Fibroblast of lung (primary cell): ENCODE measurements around the gene RGS7. TPM values are rescaled to one million over a fixed set of nuclear protein-coding genes. Genes with fewer than 3 reads are reported as not detected.

Experiments used
- DNase-seq, 2 donors: peaks; one replicate each; pipeline versions ENCODE4 v3.0.0 to v3.0.0-alpha.2; 2010; ENCODE audit warnings: low read depth in 2 of 2
- H2AFZ ChIP-seq: 2 replicates; pipeline ENCODE4 v1.5.1; 2012; ENCODE audit warnings: low read length, control low read depth, inconsistent platforms
- H3K27ac ChIP-seq: 2 replicates; pipeline ENCODE4 v1.5.1; 2011; ENCODE audit warnings: low read length, control low read depth; ENCODE audit not compliant: insufficient read depth
- H3K27me3 ChIP-seq: 2 replicates; pipeline ENCODE4 v1.5.1; 2011; ENCODE audit warnings: mild to moderate bottlenecking, low read length; ENCODE audit not compliant: control insufficient read depth, insufficient read depth
- H3K36me3 ChIP-seq: 2 replicates; pipeline ENCODE4 v1.5.1; 2011; ENCODE audit warnings: low read length; ENCODE audit not compliant: control insufficient read depth, insufficient read depth
- H3K4me1 ChIP-seq: 2 replicates; pipeline ENCODE4 v1.5.1; 2011; ENCODE audit warnings: low read length; ENCODE audit not compliant: control insufficient read depth, insufficient read depth; ENCODE audit errors: extremely low read depth
- H3K4me2 ChIP-seq: 2 replicates; pipeline ENCODE4 v1.5.1; 2011; ENCODE audit warnings: low read length, control low read depth; ENCODE audit not compliant: insufficient read depth; ENCODE audit errors: extremely low read depth
- H3K4me3 ChIP-seq, 4 experiments: fragments of 200-600 bp in 1 of 4; sonication (generic) in 1 of 4; replicated peaks in 1 of 4; 2 replicates each; pipeline ENCODE4 v1.5.1; 2011 to 2016; ENCODE audit warnings: low read length in 4 of 4, low read depth in 3 of 4, mild to moderate bottlenecking in 3 of 4, control low read depth in 2 of 4, inconsistent platforms in 1 of 4, mixed read lengths in 1 of 4; ENCODE audit not compliant: insufficient read depth in 1 of 4; ENCODE audit errors: control extremely low read depth in 1 of 4
- H3K79me2 ChIP-seq: 2 replicates; pipeline ENCODE4 v1.5.1; 2012; ENCODE audit warnings: mild to moderate bottlenecking, low read length, inconsistent platforms; ENCODE audit not compliant: control insufficient read depth, insufficient read depth
- H3K9ac ChIP-seq: 2 replicates; pipeline ENCODE4 v1.5.1; 2011; ENCODE audit warnings: mild to moderate bottlenecking, low read length, control low read depth; ENCODE audit not compliant: insufficient read depth
- H3K9me3 ChIP-seq: 2 replicates; pipeline ENCODE4 v1.5.1; 2012; ENCODE audit warnings: low read depth, low read length; ENCODE audit not compliant: control insufficient read depth, insufficient read depth
- H4K20me1 ChIP-seq: 2 replicates; pipeline ENCODE4 v1.5.1; 2011; ENCODE audit warnings: low read length; ENCODE audit not compliant: control insufficient read depth, insufficient read depth; ENCODE audit errors: extremely low read depth
- CTCF ChIP-seq, 2 donors: IDR thresholded peaks in 1 of 2; conservative IDR thresholded peaks in 1 of 2; 1 replicate in 1 of 2; 2 replicates in 1 of 2; pipeline ENCODE4 v1.5.1; 2011 to 2012; ENCODE audit warnings: low read length in 2 of 2, control low read depth in 1 of 2, inconsistent platforms in 1 of 2, low read depth in 1 of 2, mild to moderate bottlenecking in 1 of 2
- EZH2 ChIP-seq: IDR thresholded peaks from 2 replicates; pipeline ENCODE4 v1.5.1; 2012; ENCODE audit warnings: low read length, control low read depth, mild to moderate bottlenecking; ENCODE audit errors: missing control alignments
- polyA plus RNA-seq, 2 donors: library from polyadenylated mRNA; depleted of rRNA in 1 of 2; stranded (reverse) in 1 of 2; unstranded in 1 of 2; fragments of >200 nt; gene quantifications; 2 replicates each; pipeline ENCODE4 v1.2.1, GENCODE V29; 2011 to 2012; ENCODE audit warnings: missing spikeins in 1 of 2
- total RNA-seq: library from RNA; depleted of rRNA; stranded (reverse); fragments of >200 nt; gene quantifications from 2 replicates; pipeline ENCODE4 v1.2.1, GENCODE V29; 2014

Gene RGS7
- total and polyA plus RNA-seq, 2 donors (not counting 1 experiment from before 2014, with no cell fraction given) = 3.6 to 4.2 TPM

DNA sequence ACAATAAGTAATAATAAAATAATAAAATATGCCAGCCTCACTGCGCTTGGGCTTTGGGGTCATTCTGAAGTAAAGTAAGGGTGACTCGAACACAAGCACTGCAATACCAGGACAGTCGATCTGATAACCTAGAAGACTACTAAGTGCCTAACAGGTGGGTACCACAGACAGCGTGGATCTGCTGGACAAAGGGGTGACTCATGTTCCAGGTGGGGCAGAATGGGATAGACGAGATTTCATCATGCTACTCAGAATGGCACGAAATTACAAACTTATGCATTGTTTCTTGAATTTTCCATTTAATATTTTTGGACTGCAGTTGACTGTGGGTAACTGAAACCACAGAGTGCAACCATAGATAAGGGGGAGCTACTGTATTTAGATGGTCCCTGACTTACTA is 523.9 kb downstream of the RGS7 start:
- Histone ChIP-seq H3K9me3 (no peaks in the 10 kb centered on the region), H3K4me3 (no peak overlapping the region), H3K4me2 (no peak overlapping the region), H3K79me2 (no peaks in the 10 kb centered on the region), H3K9ac (no peak overlapping the region), H2AFZ (no peak overlapping the region), H3K36me3 (no peaks in the 10 kb centered on the region), H3K4me1 (no peaks in the 10 kb centered on the region), H3K27me3 (no peaks in the 10 kb centered on the region), H3K27ac (no peak overlapping the region), H4K20me1 (no peaks in the 10 kb centered on the region)
- peak in 1 of 2 donors; percentile 17 for DNase-seq
- TF ChIP-seq EZH2 (no peak), CTCF (conservative IDR thresholded peaks at IDR 0.05 in 1 of 2, IDR thresholded peaks at IDR 0.05 in 1 of 2; ENCODE audit: low read depth in 1 of 2, low read length in 2 of 2) (no peak)

- Histone ChIP-seq H3K4me2 (peak overlapping the region; percentile 13), H2AFZ (no peak overlapping the region), H3K36me3 (no peaks in the 10 kb centered on the region), H3K27ac (no peak overlapping the region), H3K27me3 (no peaks in the 10 kb centered on the region), H4K20me1 (no peaks in the 10 kb centered on the region), H3K9me3 (no peaks in the 10 kb centered on the region), H3K4me3 (no peak overlapping the region), H3K4me1 (no peaks in the 10 kb centered on the region), H3K9ac (no peak overlapping the region), H3K79me2 (no peaks in the 10 kb centered on the region)
- TF ChIP-seq EZH2 (no peak), CTCF (conservative IDR thresholded peaks at IDR 0.05 in 1 of 2, IDR thresholded peaks at IDR 0.05 in 1 of 2; ENCODE audit: low read depth in 1 of 2, low read length in 2 of 2) (no peak)
- DNase-seq = no peak
Measured at GRCh38 chr1:240831922-240832321, 525.1 kb downstream of the RGS7 start.

DNA sequence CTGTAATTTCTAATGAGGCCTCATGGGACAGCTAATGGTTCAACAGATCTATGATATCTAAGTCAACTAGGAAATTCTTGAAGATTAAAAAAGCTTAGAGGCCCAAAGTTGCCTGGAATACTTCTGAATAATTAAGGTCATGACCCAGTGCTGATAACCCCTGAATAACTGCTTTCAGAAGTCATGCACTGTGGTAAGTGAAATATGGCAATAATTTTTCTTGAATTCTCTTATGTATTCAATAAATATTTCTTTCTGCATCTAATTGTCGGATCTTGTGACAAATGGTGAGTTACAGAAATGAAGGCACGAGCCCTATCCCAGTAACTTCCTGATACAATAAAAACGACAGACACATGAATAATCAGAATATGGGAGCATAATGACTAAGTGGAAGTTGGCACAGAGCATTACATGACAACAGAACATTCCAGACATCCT is 525.8 kb downstream of the RGS7 start:
- no peak for TF ChIP-seq EZH2
- TF ChIP-seq CTCF (conservative IDR thresholded peaks at IDR 0.05 in 1 of 2, IDR thresholded peaks at IDR 0.05 in 1 of 2; ENCODE audit: low read depth in 1 of 2, low read length in 2 of 2) = no peak
- Histone ChIP-seq H3K27ac (no peak overlapping the region), H2AFZ (no peak overlapping the region), H3K79me2 (no peaks in the 10 kb centered on the region), H3K4me2 (no peak overlapping the region), H3K4me3 (no peak overlapping the region), H3K9me3 (no peaks in the 10 kb centered on the region), H3K27me3 (no peaks in the 10 kb centered on the region), H4K20me1 (no peaks in the 10 kb centered on the region), H3K36me3 (no peaks in the 10 kb centered on the region), H3K9ac (no peak overlapping the region), H3K4me1 (no peaks in the 10 kb centered on the region)
- peak; percentile 10 to 83 for DNase-seq
